Measurements from ENCODE around the gene ETNPPL.

ETNPPL gene

DNA sequence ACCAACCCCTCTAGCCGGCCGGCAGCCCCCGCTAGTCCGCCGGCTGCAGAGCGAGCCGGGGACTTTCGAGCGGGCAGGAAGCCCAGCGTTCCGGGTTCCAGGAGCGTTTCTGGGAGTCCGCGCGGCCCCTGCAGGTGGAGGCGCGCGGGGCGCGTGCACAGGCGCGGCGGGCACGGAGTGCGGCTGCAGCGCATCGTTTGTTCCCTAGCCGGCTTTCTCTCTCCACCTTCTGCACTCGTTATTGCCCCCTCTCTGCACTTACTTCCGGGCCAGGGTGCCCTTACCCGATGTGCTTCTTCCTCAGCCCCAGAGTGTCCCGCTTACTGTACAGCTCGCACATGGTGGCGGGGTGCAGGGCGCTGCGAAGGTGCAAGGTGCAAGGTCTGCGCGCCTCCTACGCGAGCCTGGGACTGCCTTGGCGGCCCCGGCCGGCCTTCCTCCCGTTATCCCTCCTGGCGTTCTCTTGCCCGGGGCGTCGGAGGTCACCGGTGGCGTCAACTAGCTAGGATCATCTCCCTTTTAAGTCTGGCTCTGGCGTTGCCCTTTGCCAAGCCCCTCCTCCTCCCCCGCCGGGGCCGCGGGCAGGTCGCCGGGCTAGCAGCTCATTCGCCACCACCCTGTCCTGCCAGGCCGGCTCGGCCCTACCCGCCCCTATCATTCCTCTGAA is at the start of gene ETNPPL:
Gene ETNPPL, minus strand, starts transcription at position 495 of the 667 bp plus-strand sequence. Its CDS starts 155 bp downstream, at position 340.
- DNase-seq = no peak

DNA sequence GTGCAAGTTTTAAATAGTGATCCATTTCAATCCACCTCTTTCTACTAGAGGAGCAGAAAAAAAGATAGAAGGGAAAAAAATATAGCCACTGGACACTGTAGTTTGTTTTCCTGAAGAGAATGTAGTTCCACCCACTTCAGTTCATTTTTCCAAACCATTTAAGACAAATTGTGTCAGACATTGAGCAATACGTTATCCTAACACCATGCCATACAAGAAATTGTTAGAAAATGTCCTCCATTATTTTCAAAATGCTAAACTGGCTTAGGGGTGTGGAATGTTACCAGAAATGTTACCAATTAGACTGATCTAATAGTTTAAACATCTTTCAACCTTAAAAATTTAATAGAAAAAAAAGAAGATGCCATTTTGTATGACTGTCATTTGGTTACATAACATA is 48.6 kb upstream of the ETNPPL start:
- DNase-seq = no peak

DNA sequence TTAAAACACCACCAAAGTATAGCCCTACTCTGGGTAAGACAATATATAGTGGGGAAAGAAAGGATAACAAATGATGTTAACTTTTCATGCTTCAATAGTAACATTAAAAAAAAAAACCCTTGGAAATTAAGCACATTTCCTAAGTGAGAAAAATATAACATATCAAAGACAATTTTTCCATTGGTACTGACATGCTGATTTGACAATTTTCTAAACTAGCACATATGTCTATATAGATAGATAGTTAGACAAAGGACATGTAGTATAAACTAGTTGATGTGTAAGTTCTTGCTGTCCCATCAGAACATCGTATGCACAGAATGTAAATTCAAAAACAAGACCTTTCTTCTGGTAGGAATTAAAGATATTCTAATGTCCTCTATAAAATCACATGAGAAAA is 47.2 kb upstream of the ETNPPL start:
- no peak for DNase-seq

- DNase-seq = no peak
Measured at GRCh38 chr4:108804648-108805273, 41.9 kb upstream of the ETNPPL start.

GRCh38 chr4:108799306-108799705 is 36.5 kb upstream of the ETNPPL start:
- DNase-seq = no peak

GRCh38 chr4:108796173-108796572 is 33.3 kb upstream of the ETNPPL start:
- DNase-seq = no peak

DNA sequence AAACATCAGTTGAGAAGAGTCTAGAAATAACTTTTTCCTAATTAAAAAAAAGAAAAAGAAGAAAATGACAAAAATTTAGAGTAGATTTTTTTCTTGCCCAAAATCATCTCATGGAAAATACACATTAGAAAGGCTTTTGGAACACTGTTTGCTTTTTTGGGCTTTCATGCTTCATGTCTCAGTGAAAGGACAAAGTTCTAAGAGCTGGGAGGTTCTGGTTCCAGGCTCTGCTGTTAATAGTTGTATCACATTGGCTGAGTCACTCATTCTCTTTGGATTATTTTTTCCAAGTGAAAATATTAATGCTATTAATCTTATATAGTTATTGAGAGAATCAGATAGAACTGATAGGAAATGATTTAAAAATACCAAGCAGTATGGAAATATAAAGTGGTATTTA is 32.9 kb upstream of the ETNPPL start:
- no peak for DNase-seq

DNA sequence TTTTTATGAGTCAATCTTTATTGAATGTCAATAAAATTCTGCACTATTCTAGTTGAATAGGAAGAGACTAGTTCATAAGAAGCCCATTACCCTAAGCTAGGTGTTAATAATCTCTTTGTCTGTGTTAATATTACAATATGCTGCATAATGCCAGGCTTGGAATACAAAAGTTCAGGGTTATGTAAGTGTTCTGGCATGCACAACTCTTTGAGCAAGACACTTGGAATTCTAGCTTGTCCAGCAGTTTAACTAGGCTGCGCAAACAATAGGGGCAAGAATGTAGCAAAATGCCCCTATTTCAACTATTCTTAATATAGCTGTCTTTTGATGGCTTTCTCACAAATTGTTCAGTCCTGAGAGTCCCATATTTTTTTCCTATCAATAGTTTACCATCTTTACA is 31.3 kb upstream of the ETNPPL start:
- no peak for DNase-seq

GRCh38 chr4:108793415-108793814 is 30.6 kb upstream of the ETNPPL start:
- no peak for DNase-seq

- no peak for DNase-seq
Measured at GRCh38 chr4:108788731-108789130, 25.9 kb upstream of the ETNPPL start.

DNA sequence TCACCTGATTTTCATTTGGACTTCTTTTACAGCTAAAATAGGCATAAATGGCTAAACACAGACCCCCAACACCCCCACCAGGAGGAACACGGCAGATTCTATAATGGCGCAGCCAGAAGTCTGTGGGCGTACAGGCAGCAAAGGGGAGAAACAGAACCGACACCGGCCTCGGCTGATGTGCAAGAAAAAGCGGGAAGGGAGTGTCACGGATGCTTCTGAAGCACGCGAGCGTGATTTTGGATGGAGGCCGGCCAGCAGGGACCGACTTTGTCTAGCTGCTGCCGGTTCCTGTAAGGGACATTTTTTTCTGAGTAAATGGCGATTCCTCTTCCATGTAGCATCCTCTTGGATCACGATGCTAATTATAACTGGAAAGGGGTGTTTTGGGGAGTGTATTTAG is 24.9 kb upstream of the ETNPPL start:
- DNase-seq = no peak

GRCh38 chr4:108787106-108787505 is 24.3 kb upstream of the ETNPPL start:
- DNase-seq = no peak

- no peak for DNase-seq
Measured at GRCh38 chr4:108786351-108786750, 23.5 kb upstream of the ETNPPL start.

DNA sequence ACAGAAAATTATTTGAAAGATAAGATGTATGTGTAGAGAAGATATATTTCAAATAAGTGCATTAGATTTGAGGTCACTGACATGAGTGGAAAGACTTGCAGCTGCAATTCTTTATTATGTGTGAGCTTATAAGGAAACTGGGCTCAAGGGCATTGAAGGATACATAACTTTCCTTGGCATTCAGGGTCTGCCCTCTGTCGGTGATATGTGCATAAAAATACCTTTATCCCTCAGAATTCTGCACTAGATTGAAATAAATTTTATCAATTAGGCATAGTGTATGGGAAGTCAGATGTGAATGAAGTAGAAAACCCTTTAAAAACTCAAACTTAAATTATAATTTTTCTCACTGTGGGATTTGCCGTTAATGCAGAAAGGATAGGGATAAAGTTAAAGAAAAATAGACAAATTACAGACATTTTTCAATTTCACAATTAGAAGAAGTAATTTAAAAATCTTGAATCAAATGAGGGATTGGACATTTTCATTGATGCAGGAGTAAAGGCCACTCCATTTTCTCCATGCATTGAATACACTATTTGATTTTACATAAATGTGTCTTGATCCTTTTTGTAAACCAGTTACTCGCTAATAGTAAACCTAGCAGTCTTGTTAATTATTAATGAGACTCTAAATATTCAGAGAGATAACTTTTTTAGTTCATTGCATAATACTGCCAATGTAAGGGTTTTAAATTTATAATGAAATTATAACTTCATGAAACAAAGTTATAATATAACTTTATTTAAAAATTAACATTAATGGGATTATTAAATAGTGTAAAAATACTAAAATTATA is 21.0 kb upstream of the ETNPPL start:
- no peak for DNase-seq

- DNase-seq = no peak
Measured at GRCh38 chr4:108779958-108780357, 17.1 kb upstream of the ETNPPL start.

DNA sequence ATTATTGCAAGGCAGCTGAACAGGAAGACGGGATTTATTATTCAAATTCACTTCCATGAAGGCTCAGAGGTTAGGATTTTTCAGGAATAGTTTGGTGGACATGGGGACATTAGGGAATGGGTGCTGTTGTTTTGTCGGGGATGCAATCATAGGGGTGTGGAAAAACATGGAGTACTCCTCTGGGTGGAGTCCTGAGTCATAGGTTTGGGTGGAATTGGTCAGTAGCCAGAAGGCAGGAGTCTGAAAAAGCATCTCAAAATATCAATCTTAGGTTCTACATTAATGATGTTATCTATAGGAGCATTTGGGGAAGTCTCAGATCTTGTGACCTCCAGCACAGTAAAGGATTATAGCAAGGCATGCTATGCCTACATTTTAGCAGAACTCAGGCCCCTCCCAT is 14.5 kb upstream of the ETNPPL start:
- DNase-seq = no peak

- no peak for DNase-seq
Measured at GRCh38 chr4:108775921-108776320, 13.1 kb upstream of the ETNPPL start.

DNA sequence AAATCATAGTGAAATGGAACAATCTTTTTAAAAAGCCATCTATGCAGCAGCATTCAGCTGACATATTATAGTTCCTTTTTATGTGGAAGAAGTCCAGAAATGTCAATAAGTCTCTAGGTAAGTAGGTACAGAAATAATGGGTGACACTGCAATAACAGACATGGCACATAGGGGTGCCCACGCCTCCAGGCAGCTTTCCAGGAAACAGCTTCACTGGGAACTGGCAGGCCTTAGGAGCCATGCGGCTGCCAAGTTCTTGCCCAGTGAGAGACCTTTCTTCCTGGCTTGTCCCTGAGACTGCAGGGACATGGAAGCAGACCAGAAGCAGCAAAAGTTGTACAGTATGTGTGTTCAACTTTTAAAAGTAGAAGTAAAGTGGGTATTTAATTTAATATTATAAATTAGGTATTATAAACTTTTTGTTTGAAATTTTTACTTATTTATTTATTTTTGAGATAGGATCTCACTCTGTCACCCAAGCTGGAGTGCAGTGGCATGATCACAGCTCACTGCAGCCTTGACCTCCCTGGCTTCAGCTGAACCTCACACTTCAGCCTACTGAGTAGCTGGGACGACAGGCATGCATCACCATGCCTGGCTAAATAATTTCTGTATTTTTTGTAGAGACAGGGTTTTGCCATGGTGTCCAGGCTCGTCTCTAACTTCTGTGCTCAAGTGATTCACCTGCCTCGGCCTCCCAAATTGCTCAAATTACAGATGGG is 12.1 kb upstream of the ETNPPL start:
- DNase-seq = no peak

- no peak for DNase-seq
Measured at GRCh38 chr4:108772402-108772801, 9.5 kb upstream of the ETNPPL start.

DNA sequence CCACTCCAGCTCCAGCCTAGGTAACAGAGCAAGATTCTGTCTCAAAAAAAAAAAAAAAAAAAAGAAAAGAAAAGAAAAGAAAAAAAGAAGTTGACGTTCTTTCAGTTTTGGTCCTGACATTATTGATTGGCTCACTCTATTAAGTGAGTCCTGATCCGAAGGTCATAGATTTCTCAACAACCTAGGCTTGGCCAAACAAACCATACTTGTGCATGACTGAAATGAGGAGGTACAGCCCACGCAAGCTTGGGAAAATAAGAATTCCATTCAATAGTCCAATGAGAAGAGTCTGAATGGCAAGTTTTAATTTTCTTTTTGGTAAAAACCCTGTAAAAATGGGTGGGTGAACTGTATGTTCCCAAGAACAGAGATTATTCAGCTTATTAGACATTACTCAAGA is 3.2 kb upstream of the ETNPPL start:
- no peak for DNase-seq

DNA sequence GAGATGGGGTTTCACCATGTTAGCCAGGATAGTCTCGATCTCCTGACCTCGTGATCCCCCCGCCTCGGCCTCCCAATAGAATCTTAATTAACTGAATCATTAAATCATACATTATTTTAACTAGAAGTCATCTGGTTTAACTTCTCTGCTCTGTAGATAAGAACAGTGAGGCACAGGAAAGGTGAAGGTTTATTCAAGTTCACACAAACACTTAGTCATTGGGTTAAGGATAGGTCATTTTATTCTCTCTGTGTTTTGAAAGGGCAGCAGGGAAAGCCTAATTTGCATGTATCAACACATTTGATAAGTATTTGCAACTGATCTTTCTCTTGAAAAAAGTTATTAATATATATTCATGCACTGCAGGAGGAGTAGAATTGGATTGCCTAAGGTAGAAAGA is 1.1 kb upstream of the ETNPPL start:
- no peak for DNase-seq

DNA sequence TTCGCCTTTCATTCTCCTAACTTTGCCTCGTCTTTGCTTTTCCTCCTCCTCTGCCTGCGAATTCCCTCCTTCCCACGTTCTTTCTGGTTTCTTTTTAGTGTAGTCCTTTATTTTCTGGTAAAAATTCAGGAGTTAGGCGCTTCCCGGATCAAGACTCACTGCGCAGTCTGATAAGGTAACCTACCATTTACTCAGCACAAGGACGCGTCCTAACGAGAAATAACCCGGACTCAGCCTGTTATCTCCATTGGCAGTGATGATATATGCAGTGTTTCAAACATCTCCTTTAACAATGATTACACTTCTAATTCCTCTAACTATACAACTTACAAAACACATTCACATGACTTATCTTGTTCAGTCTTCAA is 357 bp upstream of the ETNPPL start:
- DNase-seq = no peak

DNA sequence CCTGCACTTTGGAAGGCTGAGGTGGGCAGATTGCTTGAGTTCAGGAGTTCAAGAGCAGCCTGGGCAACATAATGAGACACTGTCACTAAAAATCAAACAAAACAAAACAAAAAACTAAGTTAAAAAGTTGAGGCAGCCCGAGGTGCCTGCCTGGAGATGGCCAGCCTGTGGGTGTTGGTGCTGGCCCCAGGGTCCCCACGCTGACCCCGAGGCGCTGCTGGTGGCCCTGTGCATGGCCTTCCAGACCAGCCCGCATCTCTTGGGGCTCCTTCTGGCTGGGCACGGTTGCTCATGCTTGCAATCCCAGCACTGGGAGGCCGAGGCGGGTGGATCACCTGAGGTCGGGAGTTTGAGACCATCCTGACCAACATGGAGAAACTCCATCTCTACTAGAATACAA is 4.4 kb downstream of the ETNPPL start:
- no peak for DNase-seq

GRCh38 chr4:108754327-108754726 is 8.5 kb downstream of the ETNPPL start:
- DNase-seq = no peak
